Thyroid gland (tissue), 4 donors: ENCODE results near the gene TNIK.

Experiments used
- POLR2A ChIP-seq, 2 donors: fragments of 450-650 bp; IDR thresholded peaks; one replicate each; pipeline ENCODE4 v1.6.1; 2017; ENCODE audit warnings: antibody characterized with exemption in 2 of 2, mild to moderate bottlenecking in 2 of 2, moderate library complexity in 1 of 2
- TF ChIP-seq, protein P1 (sequence below), 6 experiments: fragments of 200-600 bp in 3 of 6; fragments of 450-650 bp in 3 of 6; sonication (generic) in 3 of 6; IDR thresholded peaks; one replicate each; pipeline ENCODE4 v1.5.1; 2016 to 2019; ENCODE audit warnings: antibody characterized with exemption in 6 of 6, mild to moderate bottlenecking in 2 of 6, inconsistent platforms in 1 of 6, moderate library complexity in 1 of 6

- no peak for TF ChIP-seq POLR2A (IDR thresholded peaks at IDR 0.05)
- TF ChIP-seq, protein P1, sequence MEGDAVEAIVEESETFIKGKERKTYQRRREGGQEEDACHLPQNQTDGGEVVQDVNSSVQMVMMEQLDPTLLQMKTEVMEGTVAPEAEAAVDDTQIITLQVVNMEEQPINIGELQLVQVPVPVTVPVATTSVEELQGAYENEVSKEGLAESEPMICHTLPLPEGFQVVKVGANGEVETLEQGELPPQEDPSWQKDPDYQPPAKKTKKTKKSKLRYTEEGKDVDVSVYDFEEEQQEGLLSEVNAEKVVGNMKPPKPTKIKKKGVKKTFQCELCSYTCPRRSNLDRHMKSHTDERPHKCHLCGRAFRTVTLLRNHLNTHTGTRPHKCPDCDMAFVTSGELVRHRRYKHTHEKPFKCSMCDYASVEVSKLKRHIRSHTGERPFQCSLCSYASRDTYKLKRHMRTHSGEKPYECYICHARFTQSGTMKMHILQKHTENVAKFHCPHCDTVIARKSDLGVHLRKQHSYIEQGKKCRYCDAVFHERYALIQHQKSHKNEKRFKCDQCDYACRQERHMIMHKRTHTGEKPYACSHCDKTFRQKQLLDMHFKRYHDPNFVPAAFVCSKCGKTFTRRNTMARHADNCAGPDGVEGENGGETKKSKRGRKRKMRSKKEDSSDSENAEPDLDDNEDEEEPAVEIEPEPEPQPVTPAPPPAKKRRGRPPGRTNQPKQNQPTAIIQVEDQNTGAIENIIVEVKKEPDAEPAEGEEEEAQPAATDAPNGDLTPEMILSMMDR (IDR thresholded peaks at IDR 0.05) = no peak
Observed at GRCh38 chr3:171116824-171117395, 343.3 kb downstream of the TNIK start.
